GM20000 (cell line): ENCODE measurements around the gene CCL20.
"Not testable (repeated sequence)": the region's sequence is repeated elsewhere in the genome, so short reads cannot be mapped to it uniquely, and the experiment has no call there.

Experiments used
- DNase-seq: peaks from one replicate; pipeline ENCODE4 v3.0.0; 2012; ENCODE audit warnings: low spot score
- TF ChIP-seq, protein P1 (sequence below): IDR thresholded peaks from 2 replicates; pipeline ENCODE4 v1.5.1; 2012; ENCODE audit warnings: mild to moderate bottlenecking, control low read depth; ENCODE audit errors: extremely low read depth, missing control alignments

The CCL20 gene

DNA sequence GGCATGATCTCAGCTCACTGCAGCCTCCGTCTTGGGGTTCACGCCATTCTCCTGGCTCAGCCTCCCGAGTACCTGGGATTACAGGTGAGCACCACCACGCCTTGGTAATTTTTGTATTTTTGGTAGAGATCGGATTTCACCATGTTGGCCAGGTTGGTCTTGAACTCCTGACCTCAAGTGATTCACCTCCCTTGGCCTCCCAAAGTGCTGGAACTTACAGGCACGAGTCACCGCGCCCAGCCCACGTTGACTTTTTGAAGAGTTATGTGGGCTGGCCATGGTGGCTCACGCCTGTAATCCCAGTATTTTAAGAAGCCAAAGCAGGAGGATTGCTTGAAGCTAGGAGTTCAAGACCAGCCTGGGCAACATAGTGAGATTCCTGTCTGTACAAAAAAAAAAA lies 20.8 kb downstream of the CCL20 start:
- TF ChIP-seq, protein P1, sequence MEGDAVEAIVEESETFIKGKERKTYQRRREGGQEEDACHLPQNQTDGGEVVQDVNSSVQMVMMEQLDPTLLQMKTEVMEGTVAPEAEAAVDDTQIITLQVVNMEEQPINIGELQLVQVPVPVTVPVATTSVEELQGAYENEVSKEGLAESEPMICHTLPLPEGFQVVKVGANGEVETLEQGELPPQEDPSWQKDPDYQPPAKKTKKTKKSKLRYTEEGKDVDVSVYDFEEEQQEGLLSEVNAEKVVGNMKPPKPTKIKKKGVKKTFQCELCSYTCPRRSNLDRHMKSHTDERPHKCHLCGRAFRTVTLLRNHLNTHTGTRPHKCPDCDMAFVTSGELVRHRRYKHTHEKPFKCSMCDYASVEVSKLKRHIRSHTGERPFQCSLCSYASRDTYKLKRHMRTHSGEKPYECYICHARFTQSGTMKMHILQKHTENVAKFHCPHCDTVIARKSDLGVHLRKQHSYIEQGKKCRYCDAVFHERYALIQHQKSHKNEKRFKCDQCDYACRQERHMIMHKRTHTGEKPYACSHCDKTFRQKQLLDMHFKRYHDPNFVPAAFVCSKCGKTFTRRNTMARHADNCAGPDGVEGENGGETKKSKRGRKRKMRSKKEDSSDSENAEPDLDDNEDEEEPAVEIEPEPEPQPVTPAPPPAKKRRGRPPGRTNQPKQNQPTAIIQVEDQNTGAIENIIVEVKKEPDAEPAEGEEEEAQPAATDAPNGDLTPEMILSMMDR: no peak
- DNase-seq: no peak

DNA sequence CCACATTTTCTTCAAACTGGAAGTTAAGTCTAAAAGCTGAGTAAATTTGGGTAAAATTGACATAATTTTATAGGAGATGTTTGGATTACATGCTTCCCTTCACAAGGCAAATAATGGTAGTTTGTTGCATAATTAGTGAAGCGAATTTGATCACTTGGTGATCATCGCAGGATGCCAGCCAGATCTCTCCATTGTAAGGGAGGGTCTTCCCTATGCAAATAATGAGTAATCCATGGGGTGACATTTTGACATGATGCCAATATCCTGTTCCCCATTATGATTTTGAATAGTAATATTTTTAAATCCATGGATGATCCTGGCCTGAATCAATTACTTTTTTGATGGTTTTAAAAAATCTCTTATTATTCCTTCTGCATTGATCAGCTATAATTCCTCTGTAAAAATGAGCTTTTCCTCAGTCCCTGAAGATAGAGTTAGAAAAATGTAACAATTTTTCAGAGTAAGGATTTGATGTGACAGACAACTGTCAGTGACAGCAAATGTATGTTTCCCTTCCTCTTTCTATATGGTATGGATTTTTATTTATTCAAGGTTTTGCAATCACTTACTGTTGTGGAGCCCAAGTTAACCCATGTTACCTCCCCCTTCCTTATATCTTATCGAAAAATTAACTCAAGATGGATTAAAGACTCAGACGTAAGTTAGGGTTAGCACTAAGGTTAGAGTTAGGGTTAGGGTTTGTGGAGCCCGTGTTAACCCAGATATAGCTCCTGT lies 21.4 kb downstream of the CCL20 start:
- DNase-seq: no peak
- TF ChIP-seq, protein P1: no peak

GRCh38 chr2:227839339-227840129 lies 25.9 kb downstream of the CCL20 start:
- not testable (repeated sequence) for DNase-seq

DNA sequence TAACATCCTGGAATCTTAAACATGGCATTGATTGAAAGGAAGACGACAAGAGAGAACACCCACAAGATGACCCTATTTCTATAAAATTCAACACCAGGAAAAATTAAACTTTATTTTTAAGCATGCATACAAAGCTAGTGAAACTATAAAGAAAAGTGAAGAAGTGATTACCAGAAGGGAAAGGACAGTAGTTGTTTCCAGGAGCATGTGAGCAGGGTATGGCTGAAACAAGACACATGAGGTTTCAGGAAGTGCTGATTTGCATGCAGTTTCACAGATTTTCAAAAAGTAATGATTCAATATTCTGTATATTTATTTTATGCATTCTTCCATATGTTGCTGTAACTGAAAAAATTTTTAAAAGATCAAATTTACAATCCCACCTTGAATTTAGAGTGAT lies 33.2 kb downstream of the CCL20 start:
- TF ChIP-seq, protein P1: no peak
- DNase-seq: no peak

DNA sequence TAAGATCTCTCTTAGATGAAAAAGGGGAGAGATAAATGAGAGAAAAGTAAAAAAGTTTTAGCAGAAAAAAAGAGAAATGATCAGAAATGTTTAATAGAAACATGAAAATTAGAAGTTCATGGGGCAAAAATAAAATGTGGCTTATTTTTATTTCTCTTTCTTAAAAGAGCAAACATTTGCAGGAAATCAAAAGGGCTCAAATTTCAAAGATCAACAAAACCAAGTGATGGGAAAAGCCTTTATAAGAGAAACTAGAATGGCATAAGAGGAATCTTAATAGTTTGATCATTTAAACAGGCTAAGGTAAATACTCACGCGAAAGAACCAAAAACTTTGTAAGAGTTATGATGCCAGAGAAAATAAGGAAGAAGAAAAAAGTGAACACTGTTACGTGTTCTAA lies 34.5 kb downstream of the CCL20 start:
- TF ChIP-seq, protein P1: no peak
- DNase-seq: no peak

DNA sequence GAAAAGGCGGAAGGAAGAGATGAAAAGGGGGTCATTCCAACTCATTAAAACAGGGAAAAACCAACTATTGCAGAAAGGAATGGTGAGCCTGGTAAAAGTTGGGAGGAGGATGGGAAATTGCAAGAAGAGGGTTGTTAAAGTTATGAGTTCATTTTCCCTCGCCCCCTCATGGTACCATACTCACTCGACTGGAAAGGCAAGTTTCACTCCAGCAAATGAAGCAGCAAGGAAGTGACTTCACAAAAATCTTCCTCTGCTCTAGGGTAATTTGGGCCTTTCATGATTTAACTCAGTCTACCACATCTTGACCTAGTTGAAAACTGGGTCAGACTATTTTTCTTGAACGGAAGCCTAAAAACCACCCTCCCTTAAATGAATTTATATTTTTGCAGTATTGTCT lies 34.9 kb downstream of the CCL20 start:
- TF ChIP-seq, protein P1: no peak
- DNase-seq: peak; percentile 54

DNA sequence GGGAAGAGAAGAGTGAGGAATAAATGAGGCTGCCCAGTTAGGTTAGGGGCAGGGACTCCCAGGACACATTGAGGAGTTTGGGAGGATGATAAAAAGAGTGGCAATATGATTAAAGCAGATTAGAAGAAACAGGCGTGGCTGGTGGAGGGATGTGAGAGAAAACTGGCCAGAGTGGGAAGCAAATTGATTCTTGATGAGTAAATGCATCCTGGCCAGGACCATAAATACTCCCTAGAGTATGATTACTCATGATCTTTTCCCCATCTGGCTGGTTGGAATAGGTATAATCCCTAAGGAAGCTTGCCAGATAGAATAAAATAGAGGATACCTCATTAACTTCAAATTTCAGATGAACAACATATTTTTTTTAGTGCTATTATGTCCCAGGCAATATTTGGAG lies 36.3 kb downstream of the CCL20 start:
- DNase-seq: no peak
- TF ChIP-seq, protein P1: no peak

- TF ChIP-seq, protein P1: no peak
Measured at GRCh38 chr2:227853204-227853629, 39.6 kb downstream of the CCL20 start.

More at GRCh38 chr2:227853204-227853629, 39.6 kb downstream of the CCL20 start:
- no peak for DNase-seq
